ENCODE results near the gene GPR156.

- TF ChIP-seq, protein P1, sequence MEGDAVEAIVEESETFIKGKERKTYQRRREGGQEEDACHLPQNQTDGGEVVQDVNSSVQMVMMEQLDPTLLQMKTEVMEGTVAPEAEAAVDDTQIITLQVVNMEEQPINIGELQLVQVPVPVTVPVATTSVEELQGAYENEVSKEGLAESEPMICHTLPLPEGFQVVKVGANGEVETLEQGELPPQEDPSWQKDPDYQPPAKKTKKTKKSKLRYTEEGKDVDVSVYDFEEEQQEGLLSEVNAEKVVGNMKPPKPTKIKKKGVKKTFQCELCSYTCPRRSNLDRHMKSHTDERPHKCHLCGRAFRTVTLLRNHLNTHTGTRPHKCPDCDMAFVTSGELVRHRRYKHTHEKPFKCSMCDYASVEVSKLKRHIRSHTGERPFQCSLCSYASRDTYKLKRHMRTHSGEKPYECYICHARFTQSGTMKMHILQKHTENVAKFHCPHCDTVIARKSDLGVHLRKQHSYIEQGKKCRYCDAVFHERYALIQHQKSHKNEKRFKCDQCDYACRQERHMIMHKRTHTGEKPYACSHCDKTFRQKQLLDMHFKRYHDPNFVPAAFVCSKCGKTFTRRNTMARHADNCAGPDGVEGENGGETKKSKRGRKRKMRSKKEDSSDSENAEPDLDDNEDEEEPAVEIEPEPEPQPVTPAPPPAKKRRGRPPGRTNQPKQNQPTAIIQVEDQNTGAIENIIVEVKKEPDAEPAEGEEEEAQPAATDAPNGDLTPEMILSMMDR (IDR thresholded peaks at IDR 0.05), result no peak
- no peak for TF ChIP-seq POLR2A (IDR thresholded peaks at IDR 0.05)
Observed at GRCh38 chr3:120263792-120264191, 21.2 kb downstream of the GPR156 start.
